Measurements from ENCODE around the gene LAX1. TPM values are rescaled to one million over a fixed set of nuclear protein-coding genes. Genes with fewer than 3 reads are reported as not detected.

Gene LAX1
- total RNA-seq, 2 experiments from 2014 or later = 21.4 to 21.7 TPM

DNA sequence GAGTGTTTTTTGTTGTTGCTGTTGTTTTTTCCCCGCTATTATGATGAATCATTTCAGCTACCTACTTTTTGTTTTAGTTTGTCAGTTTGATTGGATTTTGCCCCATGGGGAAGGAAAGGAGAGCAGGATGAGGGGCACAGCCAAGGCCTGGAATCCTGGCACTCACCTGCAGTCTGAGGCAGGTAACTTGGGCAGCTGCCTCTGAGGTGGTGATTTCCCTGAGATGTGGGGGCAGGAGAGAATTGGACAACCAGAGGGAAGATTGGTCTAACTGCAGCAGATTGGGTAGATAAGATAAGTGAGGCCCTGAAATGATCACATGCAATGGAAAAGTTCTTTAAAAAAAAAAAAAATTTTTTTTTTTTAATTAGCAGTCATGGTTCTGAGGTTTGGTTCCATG is 1.5 kb upstream of the LAX1 start:
- ChIA-PET CTCF (no interaction called here), POLR2A (no interaction called here)

DNA sequence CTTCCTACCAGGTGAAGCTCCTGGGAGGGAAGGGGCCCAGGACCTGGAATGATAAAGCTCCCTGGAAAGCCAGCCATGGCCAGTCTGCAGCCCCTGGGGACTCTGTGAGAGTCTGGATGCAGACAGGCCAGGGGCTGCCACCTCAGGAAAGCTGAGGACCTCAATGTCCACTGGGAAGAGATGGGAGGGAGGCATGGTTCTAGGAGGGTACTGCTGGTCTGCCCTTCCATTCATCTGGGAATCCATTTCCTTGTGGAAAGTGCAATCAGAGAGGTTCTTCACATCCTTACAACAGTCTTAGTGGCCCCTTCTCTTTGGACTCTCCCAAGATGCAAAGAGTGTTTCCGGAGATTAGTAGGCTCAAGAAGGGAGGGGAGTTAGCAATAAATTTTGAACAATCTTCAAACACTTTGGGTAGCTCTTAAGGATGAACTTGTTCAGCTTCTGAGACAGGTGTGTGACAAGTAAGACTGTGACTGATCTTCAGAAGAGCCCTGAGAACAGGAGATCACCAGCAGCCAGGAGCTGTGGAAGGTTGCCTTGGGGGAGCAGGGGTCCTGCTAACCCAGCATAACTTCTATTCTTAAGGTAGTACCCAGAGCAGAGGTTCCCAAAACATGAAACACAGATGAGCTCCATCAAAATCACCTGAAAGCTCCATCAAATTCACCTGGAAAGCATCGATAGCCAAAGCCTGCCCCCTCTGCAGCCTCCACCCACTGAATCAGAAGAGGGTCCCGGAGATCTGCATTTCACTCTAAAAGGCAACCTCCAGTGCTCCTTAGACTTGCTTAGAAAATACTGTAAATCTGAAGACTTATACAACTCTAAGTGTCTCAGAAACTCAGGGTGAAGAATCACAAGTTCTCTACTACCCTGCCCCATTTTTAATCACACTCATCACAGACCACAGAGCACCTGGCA is 616 bp upstream of the LAX1 start:
- ChIA-PET CTCF (interaction anchor here (0.7 to 1.4 kb wide), 2 partner anchors 17 to 55 kb away, joined by 3 to 4 read pairs; no protein-coding TSS in a partner anchor), POLR2A (interaction anchor here (0.5 to 2.2 kb wide), 9 partner anchors 10 to 1357 kb away, joined by 3 to 7 read pairs (median 4); partner anchors contain the start of genes BTG2 and RBBP5)

GRCh38 chr1:203768256-203768655 is 3.3 kb downstream of the LAX1 start:
- ChIA-PET POLR2A (no interaction called here), CTCF (no interaction called here)

GRCh38 chr1:203769505-203770343 is 4.7 kb downstream of the LAX1 start:
- CTCF ChIA-PET = no interaction called here
- POLR2A ChIA-PET = no interaction called here

GRCh38 chr1:203771901-203772301 is 6.9 kb downstream of the LAX1 start:
- ChIA-PET POLR2A (no interaction called here), CTCF (no interaction called here)

- ChIA-PET POLR2A (no interaction called here), CTCF (interaction anchor here (0.6 to 0.7 kb wide), 2 partner anchors 10 to 309 kb away, joined by 3 read pairs; no protein-coding TSS in a partner anchor)
Measured at GRCh38 chr1:203772836-203773235, 7.9 kb downstream of the LAX1 start.

DNA sequence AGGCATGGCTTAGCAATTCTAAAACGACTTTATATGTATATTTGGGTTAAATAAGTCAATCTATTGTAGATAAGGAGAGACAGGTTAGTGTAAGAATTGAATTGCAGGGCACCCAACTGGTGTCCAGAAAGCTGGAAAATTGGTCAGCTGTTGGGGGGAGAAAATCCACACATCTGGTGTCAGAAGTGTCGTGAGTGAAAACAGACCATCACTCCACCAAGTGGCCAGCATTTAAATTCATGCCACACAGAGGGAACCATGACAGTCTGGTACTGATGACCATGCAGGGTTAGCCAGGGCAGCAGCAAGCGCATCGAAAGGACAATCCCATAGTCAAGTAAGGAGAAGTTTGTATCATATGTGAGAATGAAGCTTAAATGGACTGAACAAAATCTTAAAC is 11.7 kb downstream of the LAX1 start:
- ChIA-PET CTCF (no interaction called here), POLR2A (interaction anchor here (0.6 kb wide), 1 partner anchor 49 kb away, joined by 4 read pairs; no protein-coding TSS in a partner anchor)

DNA sequence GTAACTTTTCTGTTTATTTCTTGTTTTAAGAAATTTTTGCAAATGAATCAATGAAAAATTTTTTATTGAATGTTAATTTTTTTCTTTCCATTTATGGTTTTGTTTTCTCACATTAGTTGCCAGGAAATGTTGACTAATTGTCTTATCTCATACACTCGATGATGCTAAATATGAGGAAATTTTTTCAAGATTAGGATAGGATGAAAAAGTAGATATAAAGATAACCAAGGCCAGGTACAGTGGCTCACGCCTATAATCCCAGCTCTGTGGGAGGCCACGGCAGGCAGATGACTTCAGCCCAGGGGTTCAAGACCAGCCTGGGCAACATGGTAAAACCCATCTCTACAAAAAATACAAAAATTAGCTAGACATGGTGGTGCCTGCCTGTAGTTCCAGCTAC is 12.6 kb downstream of the LAX1 start:
- ChIA-PET POLR2A (interaction anchor here (0.6 kb wide), 1 partner anchor 9 kb away, joined by 4 read pairs; no protein-coding TSS in a partner anchor), CTCF (interaction anchor here (0.6 kb wide), 1 partner anchor 15 kb away, joined by 3 read pairs; no protein-coding TSS in a partner anchor)

DNA sequence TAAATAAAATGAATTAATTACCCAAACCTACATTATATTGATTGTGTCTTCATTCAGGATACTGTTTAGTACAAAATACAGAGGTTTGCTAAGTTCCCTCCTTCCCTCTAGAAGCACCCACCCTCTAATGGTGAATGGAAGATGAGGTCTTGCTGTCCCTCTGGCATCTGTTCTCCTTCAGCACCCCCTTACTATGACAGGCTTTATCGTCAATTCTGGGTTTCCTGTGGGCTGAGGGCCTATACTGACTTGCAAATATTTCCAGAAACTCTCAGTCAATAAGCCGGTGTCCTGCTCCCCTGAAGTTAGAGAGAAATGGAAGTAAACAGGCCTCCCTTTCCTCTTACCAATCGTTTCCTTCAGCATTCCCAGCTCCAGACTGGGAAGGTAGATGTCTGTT is 13.2 kb downstream of the LAX1 start:
- ChIA-PET POLR2A (no interaction called here), CTCF (no interaction called here)

DNA sequence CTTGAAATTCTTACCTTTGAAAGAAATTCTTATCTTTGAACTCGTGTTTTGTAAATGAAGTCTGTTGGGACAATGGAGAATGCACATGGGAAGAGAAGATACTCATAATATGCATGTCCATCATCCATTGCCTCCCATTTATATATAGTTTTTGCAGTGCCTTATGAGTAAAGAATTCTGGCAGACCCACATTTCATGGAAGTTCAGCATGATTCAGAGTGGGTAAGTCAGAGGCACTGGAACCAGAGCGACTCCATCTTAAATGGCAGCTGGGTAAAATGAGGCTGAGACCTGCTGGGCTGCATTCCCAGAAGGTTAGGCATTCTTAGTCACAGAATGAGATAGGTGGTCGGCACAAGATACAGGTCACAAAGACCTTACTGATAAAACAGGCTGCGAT is 13.8 kb downstream of the LAX1 start:
- POLR2A ChIA-PET = no interaction called here
- CTCF ChIA-PET = no interaction called here

- CTCF ChIA-PET = no interaction called here
- POLR2A ChIA-PET = interaction anchor here (0.6 kb wide), 1 partner anchor 31 kb away, joined by 12 read pairs; no protein-coding TSS in a partner anchor
Measured at GRCh38 chr1:203781962-203782361, 17.0 kb downstream of the LAX1 start.

GRCh38 chr1:203789966-203790365 is 25.0 kb downstream of the LAX1 start:
- POLR2A ChIA-PET = no interaction called here

DNA sequence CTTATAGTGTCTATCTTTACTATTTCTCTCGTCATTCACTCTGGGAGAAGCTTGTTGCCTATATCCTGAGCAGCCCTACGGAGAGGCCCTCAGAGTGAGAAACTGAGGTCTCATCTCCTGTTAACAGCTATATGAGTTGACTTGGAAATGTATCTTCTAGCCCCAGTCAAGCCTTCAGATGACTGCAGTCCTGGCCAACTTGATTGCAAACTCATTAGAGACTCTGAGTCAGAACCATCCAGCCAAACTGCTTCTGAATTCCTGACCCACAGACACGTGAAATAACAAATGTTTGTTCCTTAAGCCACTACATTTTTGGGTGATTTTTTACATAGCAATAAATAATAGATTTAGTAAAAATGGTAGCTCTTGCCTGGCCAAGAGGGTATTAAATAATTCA is 26.5 kb downstream of the LAX1 start:
- ChIA-PET POLR2A (interaction anchor here (0.6 kb wide), 2 partner anchors 19 to 20 kb away, joined by 8 to 11 read pairs; no protein-coding TSS in a partner anchor), CTCF (no interaction called here)

More at GRCh38 chr1:203789966-203790365, 25.0 kb downstream of the LAX1 start:
- CTCF ChIA-PET = no interaction called here

DNA sequence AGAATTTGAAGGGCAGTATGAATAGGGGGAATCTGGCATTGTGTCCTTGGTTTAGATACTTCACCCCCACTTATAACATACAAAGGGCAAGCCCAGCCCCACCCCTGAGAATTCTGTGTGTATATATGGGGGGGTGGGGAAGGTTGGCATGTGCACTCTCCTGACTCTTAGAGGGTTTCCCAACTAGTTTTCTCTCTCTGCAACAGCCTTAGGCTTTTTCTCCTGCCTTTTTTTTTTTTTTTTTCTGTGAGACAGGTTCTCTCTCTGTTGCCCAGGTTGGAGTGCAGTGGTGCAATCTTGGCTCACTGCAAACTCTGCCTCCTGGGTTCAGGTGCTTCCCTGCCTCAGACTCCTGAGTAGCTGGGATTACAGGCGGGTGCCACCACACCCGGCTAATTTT is 27.5 kb downstream of the LAX1 start:
- CTCF ChIA-PET = interaction anchor here (0.7 kb wide), 2 partner anchors 15 to 1269 kb away, joined by 3 read pairs; no protein-coding TSS in a partner anchor
- POLR2A ChIA-PET = interaction anchor here (0.7 kb wide), 1 partner anchor 598 kb away, joined by 5 read pairs; no protein-coding TSS in a partner anchor

DNA sequence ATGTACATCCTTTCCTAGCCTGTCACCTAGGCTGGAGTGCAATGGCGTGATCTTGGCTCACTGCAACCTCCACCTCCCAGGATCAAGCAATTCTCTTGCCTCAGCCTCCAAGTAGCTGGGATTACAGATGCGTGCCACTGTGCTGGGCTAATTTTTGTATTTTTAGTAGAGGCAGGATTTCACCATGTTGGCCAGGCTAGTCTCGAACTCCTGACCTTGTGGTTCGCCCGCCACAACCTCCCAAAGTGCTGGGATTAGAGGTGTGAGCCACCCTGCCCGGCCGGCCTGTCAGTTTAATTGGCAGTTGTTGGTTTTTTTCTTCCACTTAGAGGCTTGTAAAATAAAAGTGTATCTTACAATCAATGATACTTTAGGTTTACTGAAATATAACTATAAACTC is 28.6 kb downstream of the LAX1 start:
- POLR2A ChIA-PET = interaction anchor here (0.6 kb wide), 1 partner anchor 18 kb away, joined by 7 read pairs; no protein-coding TSS in a partner anchor

GRCh38 chr1:203794764-203795440 is 29.9 kb downstream of the LAX1 start:
- ChIA-PET CTCF (interaction anchor here (1.0 kb wide), 1 partner anchor 197 kb away, joined by 3 read pairs; no protein-coding TSS in a partner anchor), POLR2A (no interaction called here)

More for the DNA sequence above, 28.6 kb downstream of the LAX1 start:
- CTCF ChIA-PET = interaction anchor here (1.0 kb wide), 1 partner anchor 195 kb away, joined by 3 read pairs; no protein-coding TSS in a partner anchor

DNA sequence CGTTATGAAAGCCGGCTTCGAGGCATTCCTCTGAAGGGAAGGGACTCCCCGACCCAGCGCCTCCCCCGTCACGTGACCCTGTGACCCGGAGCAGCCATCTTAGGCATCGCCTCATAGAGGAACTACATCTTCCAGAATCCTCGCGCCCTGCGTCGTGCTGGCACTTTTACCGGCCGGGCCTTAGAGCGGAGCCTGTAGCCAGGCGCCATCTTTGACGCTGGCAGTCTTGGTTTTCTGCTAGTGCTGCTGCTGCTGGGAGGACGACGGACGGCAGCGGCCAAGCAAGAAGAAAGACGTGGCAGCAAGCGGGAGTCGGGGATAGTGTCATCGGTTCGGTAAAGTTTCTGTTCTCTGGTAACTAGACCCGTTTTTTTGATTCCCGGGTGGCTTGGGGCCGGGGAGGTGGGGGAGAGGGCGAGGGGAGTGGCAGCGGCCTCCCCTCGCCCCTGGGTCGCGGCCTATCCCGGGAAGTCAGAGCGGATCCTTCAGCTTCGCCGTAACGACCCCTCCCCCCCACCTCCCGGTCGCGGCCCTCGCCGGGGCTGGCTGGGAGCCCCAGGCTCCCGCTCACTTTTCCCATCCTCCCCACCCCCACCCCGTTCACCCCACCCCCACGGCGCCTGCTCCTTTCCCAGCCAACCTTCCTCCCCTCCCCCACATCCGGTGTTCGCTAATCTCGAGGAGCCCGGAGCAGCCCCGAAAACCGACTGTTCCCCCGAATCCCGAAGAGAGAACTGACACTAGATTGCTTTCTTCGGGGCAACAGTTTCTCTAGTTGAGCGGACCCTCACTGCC is 30.7 kb downstream of the LAX1 start, which contains the start of the genes ZBED6 and ZC3H11A:
Gene ZBED6, plus strand, starts transcription at position 183 of the 795 bp plus-strand sequence. CDS start 1,900 bp downstream, outside the sequence.
Gene ZC3H11A, plus strand, starts transcription at position 183 of the 795 bp plus-strand sequence. CDS start 21,448 bp downstream, outside the sequence.
- POLR2A ChIA-PET = no interaction called here
- CTCF ChIA-PET = no interaction called here

DNA sequence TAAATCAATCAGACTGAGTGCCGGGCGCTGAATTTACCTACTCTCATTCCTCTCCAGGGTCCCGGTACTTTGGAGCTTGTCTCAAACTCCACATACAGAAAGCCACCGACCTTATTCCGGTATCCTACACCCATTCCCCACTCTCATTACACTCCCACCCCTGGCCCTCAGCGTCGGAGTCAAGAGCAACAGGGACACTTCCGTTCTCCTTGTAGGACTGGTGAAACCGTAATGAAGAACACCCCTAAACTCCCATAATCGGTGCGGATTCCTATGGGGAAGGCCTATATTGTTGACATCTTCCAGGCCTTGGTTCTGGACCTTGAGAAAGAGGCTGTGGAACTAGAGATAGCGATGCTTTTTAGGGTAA is 31.2 kb downstream of the LAX1 start:
- CTCF ChIA-PET = no interaction called here

More for the DNA sequence above, 31.2 kb downstream of the LAX1 start:
- POLR2A ChIA-PET = no interaction called here
